NCI-H2227 (cell line): ENCODE results near the gene FYN.
"Not testable (repeated sequence)": the region's sequence is repeated elsewhere in the genome, so short reads cannot be mapped to it uniquely, and the experiment has no call there.

Experiments used
- DNase-seq: peaks from one replicate; lab custom pipeline; 2025; ENCODE audit not compliant: unreplicated experiment; lab: John Stamatoyannopoulos, UW

Gene FYN

DNA sequence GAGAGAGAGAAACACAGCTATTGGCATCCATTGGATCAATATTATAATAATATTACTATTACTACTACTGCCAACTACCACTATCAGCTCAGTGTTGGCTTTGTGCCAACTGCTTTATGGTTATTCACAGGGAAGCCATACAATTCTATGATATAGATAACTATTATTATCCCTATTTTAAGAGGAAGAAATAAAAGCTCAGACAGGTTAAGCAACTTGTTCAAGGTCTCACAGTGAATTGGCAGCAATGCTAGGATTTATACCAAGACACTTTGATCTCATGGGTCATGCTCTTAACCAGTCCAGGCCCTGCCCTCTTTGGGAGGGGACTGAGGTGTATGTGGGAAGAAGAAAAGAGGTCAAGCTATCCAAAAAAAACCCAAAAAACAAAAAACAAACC, 185.6 kb downstream of the FYN start:
- DNase-seq = peak; percentile 17

GRCh38 chr6:111686932-111687266, 186.4 kb downstream of the FYN start:
- DNase-seq = no peak

GRCh38 chr6:111686249-111686931, 186.9 kb downstream of the FYN start:
- peak; percentile 30 for DNase-seq

- DNase-seq = no peak
Observed at GRCh38 chr6:111685526-111685925, 187.7 kb downstream of the FYN start.

GRCh38 chr6:111685058-111685457, 188.2 kb downstream of the FYN start:
- DNase-seq = no peak

DNA sequence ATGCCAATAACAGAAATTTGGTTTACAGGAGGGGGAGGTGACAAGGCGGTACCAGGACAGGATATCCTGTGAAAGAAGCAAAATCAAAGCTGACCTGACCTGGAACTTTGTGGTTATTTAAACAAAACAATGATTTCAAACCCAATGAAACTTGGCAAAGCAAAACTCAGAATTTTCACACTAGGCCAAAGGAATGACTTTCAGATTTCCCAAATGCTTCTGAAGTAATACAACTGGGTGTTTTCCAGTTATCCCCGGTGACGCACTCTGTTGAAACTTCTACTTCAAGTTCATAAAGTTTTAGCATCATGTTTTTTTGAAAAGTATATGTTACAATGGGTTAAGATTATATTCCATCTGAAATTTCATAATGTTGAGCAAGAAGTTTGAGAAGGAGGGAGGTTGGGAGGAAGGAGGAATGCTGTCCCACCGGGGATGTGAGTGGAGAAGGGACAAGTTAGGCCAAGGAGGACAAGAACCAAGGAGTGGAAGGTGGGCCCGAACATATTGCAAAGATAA, 189.4 kb downstream of the FYN start:
- DNase-seq = no peak

DNA sequence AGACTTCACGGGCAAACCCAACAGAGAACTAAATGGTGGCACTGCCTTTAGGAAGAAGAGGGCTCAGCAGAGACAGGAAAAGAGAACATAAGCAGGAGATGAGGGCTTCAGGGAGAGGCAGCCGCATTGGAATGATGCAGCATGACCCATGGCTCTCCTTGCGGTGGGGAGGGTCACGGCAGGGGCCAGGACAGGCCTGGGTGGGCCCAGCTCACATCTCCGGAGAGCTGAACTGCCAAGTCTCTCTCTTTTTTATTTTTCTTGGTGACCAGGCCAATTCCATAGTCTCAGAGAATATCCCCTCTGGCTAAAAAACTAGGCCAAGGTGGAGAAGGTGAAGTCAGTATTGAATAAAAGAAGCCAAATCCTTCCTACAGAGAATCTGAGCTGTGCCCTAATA, 190.1 kb downstream of the FYN start:
- no peak for DNase-seq

DNA sequence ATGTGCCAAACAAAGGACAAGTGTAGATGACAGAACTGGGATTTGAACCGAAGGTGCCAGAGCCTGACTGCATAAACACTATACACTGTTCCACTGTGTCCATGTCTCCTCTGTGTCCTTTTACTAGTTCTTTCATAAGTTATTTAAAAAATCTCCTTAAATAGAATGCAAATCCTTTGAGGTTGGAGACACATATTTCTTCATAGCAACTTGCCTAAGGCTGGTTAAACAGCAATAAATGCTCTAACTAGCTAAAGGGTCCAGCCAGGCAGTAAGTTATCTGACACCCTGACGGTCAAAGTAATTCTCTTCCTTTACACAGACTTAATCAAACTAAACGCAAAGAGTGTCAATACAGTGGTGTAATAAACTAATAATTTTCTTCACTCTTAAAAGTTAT, 191.4 kb downstream of the FYN start:
- DNase-seq = no peak

DNA sequence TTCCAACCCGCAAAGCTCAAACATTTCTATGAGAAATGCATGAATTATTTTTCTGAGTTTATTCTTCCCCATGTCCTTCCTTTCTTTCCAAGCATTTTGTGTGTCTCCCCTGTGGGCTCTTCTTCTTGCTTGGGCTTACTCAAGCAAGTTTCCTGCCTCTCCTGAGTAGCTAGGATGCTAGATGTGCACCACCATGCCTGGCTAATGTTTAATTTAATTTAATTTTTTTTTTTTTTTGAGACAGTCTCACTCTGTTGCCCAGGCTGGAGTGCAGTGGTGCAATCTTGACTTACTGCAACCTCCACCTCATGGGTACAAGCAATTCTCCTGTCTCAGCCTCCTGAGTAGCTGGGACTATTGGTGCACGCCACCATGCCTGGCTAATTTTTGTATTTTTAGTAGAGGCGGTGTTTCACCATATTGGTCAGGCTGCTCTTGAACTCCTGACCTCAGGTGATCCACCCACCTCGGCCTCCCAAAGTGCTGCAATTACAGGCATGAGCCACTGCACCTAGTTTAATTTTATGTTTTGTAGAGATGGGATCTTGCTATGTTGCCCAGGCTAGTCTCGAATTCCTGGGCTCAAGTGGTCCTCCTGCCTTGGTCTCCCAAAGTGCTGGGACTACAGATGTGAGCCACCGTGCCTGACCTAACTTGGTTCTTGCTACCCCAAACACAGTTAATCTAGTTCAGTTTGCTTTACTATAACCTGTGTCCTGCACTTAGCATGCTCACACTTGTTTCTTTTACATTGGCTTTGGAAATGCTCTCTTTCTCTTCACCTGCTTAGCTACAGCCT, 192.2 kb downstream of the FYN start:
- DNase-seq = not testable (repeated sequence)

DNA sequence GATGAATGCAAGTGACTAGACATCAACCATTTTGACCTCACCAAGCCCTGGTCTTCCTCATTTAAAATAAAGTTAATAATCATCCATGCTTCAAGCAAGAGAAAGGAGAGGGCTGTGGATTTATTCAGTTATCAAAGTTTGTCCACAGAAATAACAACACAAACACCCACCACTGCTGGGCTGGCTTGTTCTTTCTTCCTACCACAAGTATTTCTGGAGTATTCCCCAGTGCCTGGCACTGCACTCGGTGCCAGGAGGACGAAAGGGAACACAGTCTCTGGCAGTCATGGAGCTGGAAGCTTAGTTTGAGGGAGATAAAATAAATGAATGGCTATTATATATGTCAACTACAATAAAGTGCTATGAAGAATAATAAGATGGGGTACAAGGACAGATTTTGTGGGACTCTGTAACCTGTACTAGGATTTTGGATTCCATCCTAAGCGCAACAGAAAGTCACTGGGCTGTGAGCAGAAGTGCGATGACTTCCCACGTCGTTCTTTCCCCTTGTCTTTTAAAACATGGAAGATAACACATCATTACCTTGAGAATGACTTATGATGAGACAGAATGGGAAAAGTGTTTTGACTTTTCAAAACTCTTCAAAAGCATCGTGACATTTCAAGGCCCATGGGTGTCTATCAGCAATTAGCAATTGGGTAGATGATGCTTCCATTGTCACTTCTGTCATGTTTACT, 193.1 kb downstream of the FYN start:
- DNase-seq = no peak

DNA sequence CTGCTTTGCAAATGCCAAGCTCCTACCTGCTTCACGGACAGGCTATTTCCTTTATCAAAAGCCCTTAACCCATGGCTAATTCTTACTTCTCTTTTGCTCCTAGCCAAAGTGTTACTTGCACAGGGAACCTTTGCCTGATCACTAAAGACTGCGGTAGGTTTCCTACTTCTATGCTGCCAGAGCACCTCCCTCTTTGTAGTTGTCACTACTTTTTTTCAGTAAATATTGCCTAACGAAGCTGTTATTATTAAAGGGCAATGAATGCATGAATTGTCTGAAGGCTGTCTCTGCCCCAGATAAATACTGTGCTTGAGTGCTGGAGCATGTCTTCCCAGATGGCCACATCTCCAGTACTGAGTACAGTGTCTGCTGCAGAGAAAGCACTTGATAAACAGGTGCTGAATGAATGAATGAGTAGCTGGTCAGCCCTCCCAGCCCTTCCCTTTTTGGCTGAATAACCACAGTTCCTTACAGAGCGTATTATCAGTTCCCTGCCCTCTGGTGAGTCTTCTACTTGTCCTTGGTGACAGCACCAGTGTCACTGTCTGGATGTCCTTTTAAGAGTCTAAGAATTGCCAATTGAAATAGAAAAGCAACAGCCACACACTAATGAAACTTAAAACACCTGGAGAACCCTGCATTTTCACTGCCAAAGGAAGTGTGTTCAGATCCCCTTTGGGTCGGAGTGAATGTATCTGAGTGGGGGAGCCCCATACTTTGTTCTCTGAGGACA, 194.0 kb downstream of the FYN start:
- no peak for DNase-seq

DNA sequence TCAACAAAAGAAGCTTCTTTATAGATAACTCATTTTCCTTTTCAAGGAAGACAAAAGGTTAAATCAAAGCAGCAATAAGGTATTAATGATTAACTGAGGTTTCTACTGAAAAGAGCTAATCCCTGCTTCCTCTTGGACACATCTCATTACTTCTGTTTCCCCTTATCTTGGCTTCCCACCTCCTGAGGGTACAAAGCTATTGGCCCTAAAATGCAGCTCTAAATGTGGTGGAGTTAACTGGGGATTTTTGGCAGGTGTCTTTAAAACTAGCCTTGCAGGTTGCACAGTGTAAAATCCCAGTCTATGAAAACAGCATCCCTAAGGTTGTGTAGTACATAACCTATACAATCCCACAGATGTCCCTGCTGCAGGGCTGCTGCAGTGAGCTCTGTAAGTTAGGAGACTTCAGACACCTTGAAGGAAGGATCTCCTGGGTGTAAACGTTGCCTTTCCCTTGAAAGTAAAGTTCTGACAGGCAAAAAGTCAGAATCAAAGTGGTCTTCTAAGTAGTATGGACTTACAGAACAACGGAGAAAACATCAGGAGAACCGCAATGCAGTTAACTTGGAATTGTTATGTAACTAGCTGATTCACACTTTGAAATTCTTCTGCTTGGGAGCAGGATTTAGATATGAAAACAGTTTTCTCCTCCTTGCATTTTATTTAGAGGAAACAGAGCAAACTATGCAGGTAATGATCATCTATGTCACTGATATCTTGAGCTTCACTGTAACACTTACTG, 195.8 kb downstream of the FYN start:
- no peak for DNase-seq

DNA sequence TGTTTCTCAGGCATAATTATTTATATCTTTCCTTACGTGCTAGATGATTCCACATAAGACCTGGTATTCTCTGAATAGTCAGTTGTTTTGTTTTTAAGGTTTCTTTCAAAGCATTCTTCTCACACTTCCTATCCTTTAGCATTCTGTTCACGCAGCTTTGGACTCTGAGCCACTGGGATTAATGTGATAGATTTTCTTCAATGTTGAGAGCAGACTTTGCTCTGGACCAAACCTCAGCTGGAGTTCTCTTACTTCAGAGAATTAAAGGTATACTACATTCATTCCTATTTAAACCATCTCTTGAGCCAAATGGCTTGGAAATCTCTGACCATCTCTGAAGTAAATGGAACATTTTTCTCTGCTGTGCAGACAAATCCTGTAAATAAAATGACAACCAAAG, 196.9 kb downstream of the FYN start:
- DNase-seq = no peak

DNA sequence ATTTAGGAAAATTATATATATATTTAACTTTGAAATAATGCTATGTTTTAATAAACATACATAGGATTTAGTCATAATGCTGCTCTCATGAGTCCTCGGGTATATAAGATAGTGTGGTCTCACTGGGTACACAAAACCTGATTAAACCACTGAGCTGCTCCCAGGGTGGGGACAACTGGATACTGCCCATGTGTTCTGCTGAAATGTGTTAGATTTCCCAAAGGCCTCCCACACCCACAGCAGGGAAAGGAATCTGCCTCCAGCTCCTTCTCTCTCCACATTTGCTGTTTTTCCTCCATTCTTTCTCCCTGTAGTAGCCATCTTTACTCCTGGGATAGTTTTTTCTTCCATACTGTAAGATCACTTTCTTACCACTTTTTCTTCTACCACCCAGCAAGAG, 198.4 kb downstream of the FYN start:
- no peak for DNase-seq

GRCh38 chr6:111674413-111674812, 198.8 kb downstream of the FYN start:
- DNase-seq = no peak

DNA sequence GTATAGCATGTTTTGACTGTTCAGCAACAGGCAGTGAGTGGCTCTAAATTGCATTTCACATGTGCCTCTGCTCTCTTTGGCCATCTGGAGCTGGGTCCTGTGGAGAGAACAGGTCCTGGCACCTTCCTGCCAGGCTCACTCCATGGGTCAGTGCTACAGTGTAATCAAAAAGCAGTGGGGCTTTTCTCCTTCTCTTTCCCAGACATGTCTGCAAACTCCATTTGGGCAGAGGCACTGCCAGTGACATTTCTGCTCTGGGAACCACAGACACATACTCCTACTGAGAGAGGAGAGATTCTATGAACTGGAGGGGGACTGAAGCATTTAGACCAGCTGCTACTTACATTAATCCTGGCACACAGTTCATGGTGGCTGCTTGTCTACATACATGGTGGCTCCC, 199.3 kb downstream of the FYN start:
- DNase-seq = no peak

- DNase-seq = no peak
Observed at GRCh38 chr6:111673532-111673931, 199.7 kb downstream of the FYN start.

DNA sequence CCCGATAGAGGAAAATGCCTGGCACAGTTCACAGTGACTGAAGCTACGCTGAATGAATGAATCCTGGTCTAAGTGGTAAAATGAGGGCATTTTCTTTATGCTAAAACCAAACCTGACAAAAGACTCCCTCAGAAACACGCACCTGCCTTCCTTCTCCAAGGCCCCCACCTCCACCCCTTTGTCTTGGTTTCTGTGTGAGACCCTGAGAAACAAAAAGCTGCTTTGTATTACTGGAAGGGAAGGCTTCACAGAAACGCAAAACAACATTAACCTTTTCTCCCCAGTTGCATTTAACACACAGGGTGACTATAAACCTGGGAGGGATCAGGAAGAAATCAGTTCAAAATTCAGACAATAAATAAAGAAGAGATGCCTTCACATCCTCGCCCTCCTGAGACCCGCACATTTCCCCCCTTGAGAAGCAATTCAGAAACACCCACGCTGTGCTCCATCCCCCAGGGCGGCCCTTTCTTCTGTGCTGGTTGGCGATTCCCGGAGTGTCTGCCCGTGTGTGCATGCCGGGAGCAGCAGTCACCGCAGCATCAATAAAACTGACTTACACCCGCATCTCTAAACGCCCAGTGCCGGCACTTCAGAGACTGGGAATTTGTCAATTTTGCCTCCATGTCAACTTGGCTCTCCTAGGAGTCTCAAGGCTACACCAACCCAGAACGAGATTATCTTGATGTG, 200.3 kb downstream of the FYN start:
- DNase-seq = no peak

DNA sequence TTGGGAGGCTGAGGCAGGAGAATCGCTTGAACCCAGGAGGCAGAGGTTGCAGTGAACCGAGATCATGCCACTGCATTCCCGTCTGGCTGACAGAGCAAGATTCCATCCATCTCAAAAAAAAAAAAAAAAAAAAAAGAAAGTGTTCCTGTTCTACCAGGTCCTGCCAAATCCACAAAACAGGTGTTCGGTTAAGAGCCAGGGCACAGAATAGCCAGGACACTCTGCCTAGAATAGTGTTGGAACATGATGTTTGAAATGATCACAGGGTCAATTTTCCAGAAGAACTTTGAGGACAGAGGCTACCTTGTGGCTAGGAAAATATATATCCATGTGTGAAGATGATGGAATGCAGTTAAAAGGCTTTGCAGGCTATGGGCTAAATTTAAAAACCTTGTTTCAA, 203.9 kb downstream of the FYN start:
- no peak for DNase-seq

DNA sequence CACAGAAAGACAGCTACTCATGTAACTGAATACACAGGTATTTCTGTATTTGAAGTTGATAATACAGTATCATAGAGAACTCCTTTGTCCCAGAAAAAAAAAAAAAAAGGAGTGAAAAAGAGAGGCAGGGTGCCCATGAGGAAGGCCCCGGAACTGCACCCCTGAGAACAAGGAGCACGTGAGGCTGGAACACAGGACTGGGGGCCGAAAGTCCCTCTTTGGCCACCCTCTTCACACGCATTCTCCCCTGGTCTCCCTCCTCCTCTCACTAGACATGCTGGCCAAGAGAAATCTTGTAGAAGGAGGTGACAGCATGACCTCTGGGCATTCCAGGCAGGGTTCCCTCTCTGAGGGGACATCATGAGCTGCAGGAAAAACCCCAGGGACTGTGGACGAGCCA, 204.8 kb downstream of the FYN start:
- peak; percentile 12 for DNase-seq
